B cell (primary cell): ENCODE measurements around the gene INKA1. TPM values are rescaled to one million over a fixed set of nuclear protein-coding genes. Genes with fewer than 3 reads are reported as not detected.

Experiments used
- ATAC-seq: fragments of 200-7000 bp; cut with Tn5 transposase; one replicate; pipeline ENCODE4 v1.10.0; 2021; ENCODE audit warnings: low read depth, mild to moderate bottlenecking, moderate number of reproducible peaks, moderate library complexity
- CTCF ChIA-PET: fragments of 350-600 bp; sonication (Branson Sonifier 250); formaldehyde crosslinking; loops from one replicate; lab custom pipeline; 2021; ENCODE audit warnings: antibody characterized with exemption, inconsistent platforms; lab: Charles Lee
- POLR2A ChIA-PET: fragments of 350-600 bp; sonication (Branson Sonifier 250); formaldehyde crosslinking; loops from one replicate; lab custom pipeline; 2021; ENCODE audit warnings: antibody characterized with exemption; lab: Charles Lee
- DNase-seq: peaks from one replicate; pipeline ENCODE4 v3.0.0; 2013
- H2AFZ ChIP-seq: 2 replicates; pipeline ENCODE4 v1.6.1; 2012; ENCODE audit warnings: mild to moderate bottlenecking, low read depth, low read length; ENCODE audit not compliant: insufficient read depth, poor library complexity, severe bottlenecking
- H3K27ac ChIP-seq, 2 donors: 1 replicate in 1 of 2; 2 replicates in 1 of 2; pipeline ENCODE4 v1.5.1; 2012 to 2013; ENCODE audit warnings: low read length in 2 of 2, mild to moderate bottlenecking in 2 of 2, moderate library complexity in 1 of 2
- H3K27me3 ChIP-seq, 4 experiments: fragments of 200-600 bp in 1 of 4; sonication (generic) in 1 of 4; replicated peaks in 1 of 4; 1 replicate in 2 of 4; 2 replicates in 2 of 4; pipeline versions ENCODE4 v1.6.1 to v1.7.0; 2013 to 2016; ENCODE audit warnings: low read length in 3 of 4, mild to moderate bottlenecking in 2 of 4, mixed read lengths in 1 of 4, moderate library complexity in 1 of 4; ENCODE audit not compliant: insufficient read depth in 4 of 4, control insufficient read depth in 3 of 4; ENCODE audit errors: control extremely low read depth in 1 of 4
- H3K36me3 ChIP-seq, 2 experiments: replicated peaks in 1 of 2; 1 replicate in 1 of 2; 2 replicates in 1 of 2; pipeline versions ENCODE4 v1.6.1 to v1.7.1; 2013; ENCODE audit warnings: low read length in 1 of 2; ENCODE audit not compliant: insufficient read depth in 2 of 2, control insufficient read depth in 1 of 2; ENCODE audit errors: control extremely low read depth in 1 of 2, extremely low read depth in 1 of 2
- H3K4me1 ChIP-seq, 2 donors: fragments of 200-600 bp in 1 of 2; sonication (generic) in 1 of 2; 1 replicate in 1 of 2; 2 replicates in 1 of 2; pipeline versions ENCODE4 v1.5.1 to v1.6.1; 2013 to 2017; ENCODE audit warnings: low read length in 2 of 2; ENCODE audit not compliant: control insufficient read depth in 2 of 2, insufficient read depth in 2 of 2
- H3K4me2 ChIP-seq: replicated peaks from 2 replicates; pipeline ENCODE3; 2012; ENCODE audit warnings: mild to moderate bottlenecking, low read depth, low read length; ENCODE audit not compliant: poor library complexity, severe bottlenecking
- H3K4me3 ChIP-seq, 5 experiments: fragments of 200-600 bp in 1 of 5; sonication (generic) in 1 of 5; 1 replicate in 3 of 5; 2 replicates in 2 of 5; pipeline versions ENCODE4 v1.5.1 to v1.7.0; 2011 to 2016; ENCODE audit warnings: low read length in 4 of 5, mild to moderate bottlenecking in 4 of 5, low read depth in 2 of 5, control low read depth in 1 of 5, moderate library complexity in 1 of 5; ENCODE audit not compliant: insufficient read depth in 1 of 5; ENCODE audit errors: control extremely low read depth in 1 of 5, extremely low read depth in 1 of 5
- H3K79me2 ChIP-seq: fragments of 200-600 bp; sonication (generic); one replicate; pipeline ENCODE4 v1.6.0; 2016; ENCODE audit warnings: low read length; ENCODE audit not compliant: control insufficient read depth, insufficient read depth
- H3K9ac ChIP-seq: fragments of 200-600 bp; sonication (generic); 2 replicates; pipeline ENCODE4 v1.6.1; 2017; ENCODE audit warnings: mild to moderate bottlenecking, low read length, moderate library complexity
- H3K9me3 ChIP-seq, 3 donors: one replicate each; pipeline versions ENCODE4 v1.6.1 to v1.7.1; 2013; ENCODE audit warnings: low read length in 2 of 3; ENCODE audit not compliant: control insufficient read depth in 2 of 3, insufficient read depth in 1 of 3; ENCODE audit errors: control extremely low read depth in 1 of 3
- H4K20me1 ChIP-seq: 2 replicates; pipeline ENCODE4 v1.6.0; 2012; ENCODE audit warnings: mild to moderate bottlenecking, low read length; ENCODE audit not compliant: insufficient read depth, control insufficient read depth, poor library complexity, severe bottlenecking
- H3K27ac Mint-ChIP-seq: one replicate; pipeline ENCODE4 v1.8.0; 2021; ENCODE audit warnings: mixed read lengths
- H3K27me3 Mint-ChIP-seq: one replicate; pipeline ENCODE4 v1.8.0; 2021; ENCODE audit warnings: mixed read lengths
- H3K4me1 Mint-ChIP-seq: one replicate; pipeline ENCODE4 v1.8.0; 2021; ENCODE audit warnings: mixed read lengths
- H3K4me3 Mint-ChIP-seq: one replicate; pipeline ENCODE4 v1.8.0; 2021; ENCODE audit warnings: mixed read lengths
- H3K9me3 Mint-ChIP-seq: one replicate; pipeline ENCODE4 v1.8.0; 2022; ENCODE audit warnings: mixed read lengths; ENCODE audit not compliant: insufficient read depth
- CTCF ChIP-seq: fragments of 200-600 bp; IDR thresholded peaks from one replicate; pipeline ENCODE4 v1.8.0; 2022; ENCODE audit warnings: antibody characterized with exemption, mild to moderate bottlenecking
- EZH2 ChIP-seq: IDR thresholded peaks from 2 replicates; pipeline ENCODE4 v1.6.1; 2012; ENCODE audit warnings: borderline replicate concordance, low read depth, mild to moderate bottlenecking, moderate library complexity, low read length; ENCODE audit not compliant: insufficient read depth, poor library complexity, severe bottlenecking
- WGBS: methylation state at CpG from one replicate; pipeline ENCODE4 v1.1.5; 2013; ENCODE audit warnings: missing lambda C conversion rate; ENCODE audit not compliant: insufficient coverage; 5-methylcytosine and 5-hydroxymethylcytosine counted together
- intact Hi-C: fragments of 100-400 bp; cut with micrococcal nuclease; formaldehyde crosslinking; loops from one replicate; pipeline ENCODE4 v1.10.0; 2022
- polyA plus RNA-seq: library from polyadenylated mRNA; depleted of rRNA; stranded (reverse); fragments of >200 nt; gene quantifications from 2 replicates; pipeline ENCODE4 v1.2.3, GENCODE V29; 2012
- total RNA-seq, 2 donors: library from RNA; stranded (reverse); fragments of 120-200 nt in 1 of 2; gene quantifications; 1 replicate in 1 of 2; 2 replicates in 1 of 2; pipeline versions ENCODE4 v1.2.3 to v1.2.4, GENCODE V29; 2013 to 2022

INKA1 gene
- total and polyA plus RNA-seq, 2 donors (not counting 1 experiment from before 2014, with no cell fraction given): 24.0 to 28.2 TPM

GRCh38 chr3:49793486-49794085 is 9.5 kb upstream of the INKA1 start:
- Mint-ChIP-seq H3K27ac (no peak overlapping the region), H3K4me3 (no peak overlapping the region), H3K27me3 (no peaks in the 10 kb centered on the region), H3K9me3 (no peaks in the 10 kb centered on the region), H3K4me1 (peaks cover 5% of the 10 kb centered on the region)
- no peak for DNase-seq
- Histone ChIP-seq H3K36me3 (no peaks in the 10 kb centered on the region), H3K27ac (no peak overlapping the region), H3K4me1 (peaks cover 0 to 8% of the 10 kb centered on the region in 2 donors), H3K9ac (no peak overlapping the region), H3K4me3 (no peak overlapping the region), H3K27me3 (no peaks in the 10 kb centered on the region), H3K79me2 (no peaks in the 10 kb centered on the region), H3K4me2 (no peak overlapping the region), H2AFZ (no peak overlapping the region), H3K9me3 (no peaks in the 10 kb centered on the region), H4K20me1 (no peaks in the 10 kb centered on the region)
- no peak for ATAC-seq
- CTCF ChIA-PET: no interaction called here
- intact Hi-C loops: no loop called here
- TF ChIP-seq EZH2 (no peak), CTCF (no peak)
- POLR2A ChIA-PET: interaction anchor here (0.6 kb wide), 1 partner anchor 21 kb away, joined by 7 read pairs; no protein-coding TSS in a partner anchor
- 94% methylated on average over 10 of the region's 13 CpGs for WGBS

GRCh38 chr3:49794431-49794830 is 8.6 kb upstream of the INKA1 start:
- H3K9ac ChIP-seq: no peak overlapping the region
- H3K4me3 Mint-ChIP-seq: no peak overlapping the region
- H3K4me2 ChIP-seq: no peak overlapping the region
- H3K4me1 ChIP-seq: peaks cover 0 to 8% of the 10 kb centered on the region in 2 donors
- H3K27me3 ChIP-seq: peaks cover 0 to 3% (median 0%) of the 10 kb centered on the region in 4 experiments
- no peaks in the 10 kb centered on the region for H3K36me3 ChIP-seq
- H4K20me1 ChIP-seq: no peaks in the 10 kb centered on the region
- peaks cover 5% of the 10 kb centered on the region for H3K4me1 Mint-ChIP-seq
- H2AFZ ChIP-seq: no peak overlapping the region
- H3K27ac ChIP-seq: no peak overlapping the region
- ATAC-seq (no peak), DNase-seq (no peak)
- H3K9me3 Mint-ChIP-seq: no peaks in the 10 kb centered on the region
- no peaks in the 10 kb centered on the region for H3K9me3 ChIP-seq
- no peaks in the 10 kb centered on the region for H3K79me2 ChIP-seq
- CTCF ChIA-PET: no interaction called here
- POLR2A ChIA-PET: interaction anchor here (0.6 kb wide), 1 partner anchor 20 kb away, joined by 7 read pairs; no protein-coding TSS in a partner anchor
- intact Hi-C loops: no loop called here
- 78% methylated on average over 4 of the region's 4 CpGs for WGBS
- H3K27me3 Mint-ChIP-seq: no peaks in the 10 kb centered on the region
- TF ChIP-seq EZH2 (no peak), CTCF (no peak)
- H3K4me3 ChIP-seq: no peak overlapping the region
- H3K27ac Mint-ChIP-seq: no peak overlapping the region
